ENCODE data around the gene BANF1. TPM values are rescaled to one million over a fixed set of nuclear protein-coding genes. Genes with fewer than 3 reads are reported as not detected.
A peak's percentile ranks its signal among the peaks of the same experiment; 100 is the strongest.

The BANF1 gene
- total and polyA plus RNA-seq, 2 of the 13 experiments (the other 11 are each of a cell fraction or from before 2014, with no cell fraction given): 40.5 to 86.5 TPM

- no TSS peak for BruUV-seq (replicated peaks)
- WGBS (ENCODE audit: low lambda C conversion rate): 62% methylated on average over 3 of the region's 5 CpGs
- Histone ChIP-seq H4K20me1 (ENCODE audit: insufficient read depth, low read length) (no peaks in the 10 kb centered on the region), H3K4me2 (ENCODE audit: low read depth, low read length) (peak overlapping the region; percentile 20), H3K27ac (ENCODE audit: extremely low read length, insufficient read depth, low read length) (no peak overlapping the region), H3K9ac (ENCODE audit: insufficient read depth, low read depth, low read length) (no peak overlapping the region), H3K36me3 (replicated peaks in 1 of 2; ENCODE audit: control insufficient read depth in 1 of 2, insufficient read depth in 2 of 2, low read length in 2 of 2) (0 out of 5 replicates have a peak, but pooled peaks cover 2 to 6% of the 10 kb centered on the region in 2 experiments), H3K79me2 (ENCODE audit: insufficient read depth, low read length) (no peaks in the 10 kb centered on the region), H3K9me3 (ENCODE audit: low read length) (no peaks in the 10 kb centered on the region), H3K4me3 (replicated peaks in 1 of 3; ENCODE audit: insufficient read depth in 1 of 3, low read depth in 2 of 3, low read length in 3 of 3) (peak overlapping the region in 1 of 3 experiments; percentile 23; a peak in 1 of 6 replicates), H2AFZ (ENCODE audit: low read length) (no peak overlapping the region), H3K27me3 (ENCODE audit: control insufficient read depth in 1 of 2, insufficient read depth in 2 of 2, low read length in 2 of 2) (no peaks in the 10 kb centered on the region; a peak in 1 of 5 replicates), H3K4me1 (ENCODE audit: insufficient read depth, low read length) (peaks cover 15% of the 10 kb centered on the region)
- TF ChIP-seq MIXL1 (CRISPR knock-in tag; IDR thresholded peaks at IDR 0.05): no peak
- no peak for TF ChIP-seq HBP1 (CRISPR knock-in tag; IDR thresholded peaks at IDR 0.05; ENCODE audit: low read depth)
- TF ChIP-seq DDIT3 (CRISPR knock-in tag; IDR thresholded peaks at IDR 0.05): no peak
- no peak for TF ChIP-seq SIX1 (CRISPR knock-in tag; IDR thresholded peaks at IDR 0.05; ENCODE audit: borderline replicate concordance)
- TF ChIP-seq MXD4 (CRISPR knock-in tag; IDR thresholded peaks at IDR 0.05): no peak
- no peak for TF ChIP-seq RAD51 (IDR thresholded peaks at IDR 0.05; ENCODE audit: borderline replicate concordance)
- TF ChIP-seq SP140L (CRISPR knock-in tag; IDR thresholded peaks at IDR 0.05; ENCODE audit: borderline replicate concordance): no peak
- TF ChIP-seq ZNF367 (CRISPR knock-in tag; IDR thresholded peaks at IDR 0.05; ENCODE audit: borderline replicate concordance): no peak
- TF ChIP-seq ZNF543 (CRISPR knock-in tag; IDR thresholded peaks at IDR 0.05): no peak
- TF ChIP-seq CREM (IDR thresholded peaks at IDR 0.05): no peak
- no peak for TF ChIP-seq CREM (CRISPR knock-in tag; IDR thresholded peaks at IDR 0.05)
- ATAC-seq: no peak; the same call in none of the 3 replicates
- FAIRE-seq: no peak
- ChIA-PET CTCF (ENCODE audit: low intra/inter-chr PET ratio, low total read pairs) (no interaction called here), POLR2A (no interaction called here)
- DNase-seq (ENCODE audit: low spot score): no peak
- in situ Hi-C loops (cut with HindIII; ENCODE audit: extremely low pct_ligation_motif_present, low pct_unique_long_range_greater_than_20kb) (loop anchor here (10.0 kb wide), 1 partner anchor 269 kb away; the partner anchor contains the start of gene KAT5), intact Hi-C loops (cut with micrococcal nuclease; ENCODE audit: unreplicated experiment) (no loop called here)
Measured at GRCh38 chr11:65983589-65983987, 18.7 kb upstream of the BANF1 start.

All from HepG2 (cell line).